ENCODE results near the gene CRK.
A peak's percentile ranks its signal among the peaks of the same experiment; 100 is the strongest.

CRK gene

GRCh38 chr17:1455797-1456599 is at the start of gene CRK:
Gene CRK, minus strand, starts transcription at chr17:1456232. Its CDS starts 115 bp downstream, at chr17:1456117.
- DNase-seq, result peak; percentile 94

- DNase-seq, result no peak
These were observed 49.6 kb upstream of the CRK start for GRCh38 chr17:1505586-1505985.

DNA sequence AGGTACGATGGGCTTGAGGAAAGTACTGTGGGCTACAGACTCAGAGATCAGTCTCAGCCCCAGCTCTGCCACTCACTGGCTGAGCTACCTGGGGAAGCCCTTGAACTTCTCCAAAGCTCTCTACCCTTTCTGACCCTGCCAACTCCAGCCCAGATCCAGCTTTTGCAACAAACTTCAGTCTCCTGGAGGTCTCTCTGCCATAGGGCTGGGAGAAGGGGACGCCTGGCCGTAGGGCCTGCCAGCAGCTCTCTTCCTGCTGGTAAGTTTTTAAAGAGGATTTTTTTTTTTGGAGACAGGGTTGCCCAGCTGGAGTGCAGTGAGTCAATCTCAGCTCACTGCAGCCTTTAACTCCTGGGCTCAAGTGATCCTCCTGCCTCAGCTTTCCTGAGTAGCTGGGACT is 48.8 kb upstream of the CRK start:
- DNase-seq, result no peak

DNA sequence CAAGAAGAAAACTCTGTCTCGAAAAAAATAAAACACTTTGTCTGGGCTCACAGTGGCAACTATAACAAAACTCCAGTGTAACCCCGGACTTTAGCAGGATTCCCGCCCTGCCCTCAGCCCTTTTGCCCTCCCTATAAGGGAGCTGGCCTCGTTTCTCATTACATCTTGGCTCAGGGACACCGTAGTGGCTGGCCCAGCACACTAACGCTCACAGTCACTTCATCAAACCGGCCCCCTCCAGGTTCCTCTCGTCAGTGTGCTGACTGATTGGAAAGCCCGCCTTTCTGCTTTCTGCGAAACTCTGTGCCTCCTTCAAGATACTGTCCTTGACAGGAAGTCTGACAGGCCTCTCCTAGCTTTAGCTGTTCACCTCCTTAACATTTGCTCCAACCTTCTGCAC is 47.7 kb upstream of the CRK start:
- DNase-seq, result no peak

DNA sequence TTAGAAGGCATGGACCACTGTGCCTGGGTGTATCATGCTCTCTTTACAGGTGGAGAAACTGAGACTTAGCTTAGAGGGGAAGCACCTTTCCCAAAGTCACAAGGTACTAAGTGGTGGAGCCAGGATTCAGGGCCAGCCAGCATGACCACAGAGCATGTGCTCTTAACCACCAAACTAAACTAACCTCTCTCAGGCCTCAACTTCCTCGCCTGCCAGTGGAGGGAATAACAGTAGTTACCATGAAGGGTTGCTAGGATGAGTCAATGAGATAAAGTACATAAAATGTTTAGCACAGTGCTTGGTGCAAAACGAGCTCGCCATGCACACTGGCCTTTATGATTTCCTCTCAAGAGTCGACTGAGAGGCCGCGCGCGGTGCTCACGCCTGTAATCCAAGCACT is 42.8 kb upstream of the CRK start:
- DNase-seq, result no peak

DNA sequence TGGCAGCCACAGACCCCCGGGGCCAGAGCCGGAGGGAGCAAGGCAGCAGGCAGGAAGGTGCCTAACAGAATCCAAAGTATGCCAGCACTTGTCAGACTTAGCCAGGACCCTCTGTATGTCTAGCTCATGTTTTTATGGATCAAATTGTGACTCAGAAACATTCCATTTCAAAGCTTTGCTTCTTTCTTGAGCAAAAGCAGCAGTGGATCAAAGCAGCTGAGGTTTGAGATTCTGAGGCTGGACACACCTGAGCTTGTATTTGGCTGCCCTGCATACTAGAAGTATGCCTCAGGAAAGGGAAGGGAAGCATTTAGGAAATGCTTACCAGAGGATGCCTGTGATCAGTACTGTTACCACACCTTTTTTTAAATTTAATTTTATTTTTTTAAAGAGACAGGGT is 42.2 kb upstream of the CRK start:
- no peak for DNase-seq

- DNase-seq, result no peak
These were observed 41.8 kb upstream of the CRK start for GRCh38 chr17:1497831-1498230.

DNA sequence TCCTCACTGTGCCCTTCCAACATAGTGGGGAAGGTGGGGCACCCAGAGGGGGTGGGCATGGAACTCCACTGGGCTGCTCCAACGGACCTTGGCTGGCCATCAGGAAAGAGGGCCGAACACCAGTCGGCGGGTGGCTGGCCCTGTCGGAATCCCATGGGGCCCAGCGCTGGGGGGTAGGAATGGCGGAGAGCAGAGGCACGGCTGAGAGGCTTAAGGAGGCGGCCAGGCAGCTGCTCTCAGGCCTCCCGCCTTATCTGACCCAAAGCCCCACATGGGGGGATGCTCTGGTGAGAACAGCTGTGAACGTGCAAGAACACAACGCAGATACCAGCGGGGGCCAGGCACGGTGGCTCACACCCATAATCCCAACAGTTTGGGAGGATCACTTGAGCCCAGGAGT is 40.8 kb upstream of the CRK start:
- DNase-seq, result no peak

DNA sequence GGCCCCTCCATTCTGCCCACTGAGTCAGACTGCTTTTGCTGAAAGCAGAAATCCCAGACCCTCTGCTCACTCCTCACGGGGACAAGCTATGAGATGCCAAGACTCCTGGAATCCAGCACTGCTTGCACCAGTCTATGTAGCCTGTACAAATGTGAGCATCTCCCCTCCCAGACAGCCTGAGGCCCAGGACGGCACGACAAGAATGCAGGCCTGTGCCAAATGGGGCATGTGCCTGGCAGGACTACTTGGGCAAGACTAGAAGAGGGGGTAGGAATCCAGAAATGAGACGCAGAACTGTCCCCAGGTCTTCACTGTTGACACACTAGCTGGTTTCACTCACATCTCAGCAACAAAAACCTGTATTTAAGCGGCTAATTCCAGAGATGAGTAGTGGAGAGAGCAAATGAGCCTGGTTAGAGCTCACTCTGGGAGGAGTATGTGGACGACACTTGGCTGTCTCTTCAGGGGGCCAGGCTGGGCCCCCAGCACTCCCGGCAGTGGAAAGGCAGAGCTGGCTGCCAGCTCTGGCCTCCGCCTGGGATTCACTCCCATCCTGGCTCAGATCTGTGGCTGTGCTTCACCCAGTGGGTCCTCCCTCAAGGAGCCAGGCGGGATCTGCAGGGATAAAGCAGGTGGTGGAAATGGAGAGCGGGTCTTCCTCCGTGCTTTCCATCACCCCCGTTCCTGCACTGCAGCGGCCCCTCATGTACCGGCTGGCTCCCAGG is 39.4 kb upstream of the CRK start:
- DNase-seq, result no peak

GRCh38 chr17:1494736-1495253 is 38.8 kb upstream of the CRK start:
- DNase-seq, result no peak

- DNase-seq, result no peak
These were observed 38.2 kb upstream of the CRK start for GRCh38 chr17:1494203-1494602.

- DNase-seq, result no peak
These were observed 37.4 kb upstream of the CRK start for GRCh38 chr17:1493291-1493980.

- DNase-seq, result no peak
These were observed 36.5 kb upstream of the CRK start, which contains the start of gene MYO1C for GRCh38 chr17:1492249-1493206. Gene MYO1C, minus strand, starts transcription at chr17:1492686. Its CDS starts 199 bp downstream, at chr17:1492487.

- peak; percentile 51 for DNase-seq
These were observed 35.6 kb upstream of the CRK start for GRCh38 chr17:1491443-1492248.

DNA sequence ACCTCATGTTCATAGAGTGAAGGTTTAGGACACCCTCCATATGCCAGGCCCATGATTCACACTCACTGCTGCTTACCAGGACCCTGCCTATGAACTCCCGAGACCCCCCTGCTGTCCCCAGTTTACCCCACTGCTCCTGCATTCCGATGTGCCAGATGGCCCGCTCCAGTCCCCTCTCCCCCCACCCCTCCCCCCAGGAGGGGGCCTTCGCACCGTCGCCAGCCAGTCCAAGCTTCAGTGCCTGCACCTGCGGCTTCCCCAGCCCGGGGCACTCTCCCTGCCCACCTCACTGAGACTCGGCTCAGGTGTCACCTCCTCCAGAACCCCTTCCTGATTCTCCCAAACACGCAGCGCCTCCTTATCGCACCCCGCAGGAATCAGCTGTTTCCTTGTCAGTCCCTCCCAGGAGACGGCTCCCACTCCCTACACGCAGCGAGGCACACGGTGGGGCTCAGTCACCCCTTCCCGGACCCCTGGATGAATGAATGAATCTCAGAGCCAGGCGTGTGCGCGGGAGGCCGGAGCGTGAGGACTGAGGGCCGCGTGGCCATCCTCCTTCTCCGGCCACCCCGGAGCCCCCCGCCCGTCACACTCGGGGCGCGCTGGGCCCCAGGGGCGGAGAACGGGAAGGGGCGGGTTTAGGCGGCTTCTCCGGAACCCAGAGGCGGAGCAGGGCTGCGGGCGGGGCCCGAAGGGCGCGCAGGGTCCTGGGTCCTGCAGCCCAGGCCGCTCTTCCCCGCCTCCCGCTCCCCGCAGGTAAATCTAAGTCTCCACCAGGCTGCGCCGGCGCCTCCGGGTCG is 34.8 kb upstream of the CRK start:
- peak; percentile 62 for DNase-seq

DNA sequence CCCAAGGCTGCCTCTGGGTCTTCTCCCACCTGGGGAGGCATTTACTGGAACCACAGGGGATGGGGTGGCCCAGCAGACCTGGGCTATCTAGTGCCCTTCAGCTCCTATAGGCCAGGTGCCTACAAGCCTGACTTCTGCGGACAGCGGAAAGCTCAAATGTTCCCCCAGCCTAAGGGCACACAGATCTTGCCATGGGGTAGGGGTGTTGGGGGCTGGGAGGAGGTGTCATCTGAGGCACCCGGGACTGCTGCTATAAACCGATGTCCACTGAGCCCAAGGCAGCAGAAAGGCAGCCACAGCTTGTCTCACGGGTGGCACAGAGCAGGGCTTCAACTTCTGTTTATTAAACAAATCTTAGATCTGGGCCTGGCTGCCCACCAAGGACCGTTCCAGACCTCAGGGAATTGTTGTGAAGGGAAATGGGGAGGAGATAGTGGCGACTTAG is 32.8 kb upstream of the CRK start:
- no peak for DNase-seq

DNA sequence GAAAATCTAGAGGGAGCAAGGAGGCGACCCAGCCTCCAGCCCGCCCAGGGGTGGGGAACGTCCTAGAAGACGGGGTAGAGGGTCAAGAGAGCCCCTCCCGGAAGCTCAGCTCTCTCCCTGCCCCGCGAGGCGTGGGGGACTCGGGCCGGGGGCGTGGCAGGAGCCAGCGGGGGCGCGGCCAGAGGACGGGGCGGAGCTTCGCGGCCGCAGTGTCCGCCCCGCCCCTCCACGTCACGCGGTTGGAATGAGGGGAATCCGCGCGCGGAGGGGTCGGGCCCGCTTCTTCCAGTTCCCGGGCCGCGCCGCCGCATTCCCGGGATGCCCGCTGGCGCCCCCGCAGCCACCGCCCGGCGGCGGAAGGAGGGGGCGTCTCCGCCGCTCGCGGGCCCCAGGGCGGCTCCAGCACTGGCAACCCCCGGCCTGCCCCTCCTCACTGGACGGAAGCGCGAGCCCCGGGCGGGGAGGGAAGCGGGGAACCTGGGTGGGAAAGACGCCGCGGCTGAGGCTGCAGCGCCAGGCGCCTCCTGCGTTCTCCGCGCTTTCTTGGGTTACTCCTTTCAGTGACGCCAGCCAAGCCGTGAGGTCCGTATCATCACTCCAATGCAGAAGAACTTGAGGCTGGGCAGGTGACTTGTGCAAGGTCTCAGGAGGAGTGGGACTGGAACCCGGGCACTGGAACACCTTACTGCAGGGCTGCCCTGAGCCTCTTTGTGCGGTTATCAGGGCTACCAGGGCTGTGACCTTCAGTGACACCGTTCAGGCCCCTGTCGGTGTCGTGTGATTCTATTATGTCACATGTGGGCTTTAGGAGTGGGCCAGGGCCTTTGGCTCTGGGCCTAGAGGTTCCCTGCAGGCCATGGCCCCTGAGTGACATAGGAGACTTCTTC is 32.1 kb upstream of the CRK start:
- peak; percentile 81 for DNase-seq

GRCh38 chr17:1486802-1487695 is 31.0 kb upstream of the CRK start:
- peak; percentile 81 for DNase-seq

All from NCI-H69 (cell line).